Anterior cingulate cortex (tissue), 58 donors: Measurements from ENCODE around the gene CHM.
"Not testable (repeated sequence)": the region's sequence is repeated elsewhere in the genome, so short reads cannot be mapped to it uniquely, and the experiment has no call there.

Experiments used
- DNase-seq, 58 donors: peaks; one replicate each; lab custom pipeline; 2025; lab: John Stamatoyannopoulos, UW

The CHM gene, protein sequence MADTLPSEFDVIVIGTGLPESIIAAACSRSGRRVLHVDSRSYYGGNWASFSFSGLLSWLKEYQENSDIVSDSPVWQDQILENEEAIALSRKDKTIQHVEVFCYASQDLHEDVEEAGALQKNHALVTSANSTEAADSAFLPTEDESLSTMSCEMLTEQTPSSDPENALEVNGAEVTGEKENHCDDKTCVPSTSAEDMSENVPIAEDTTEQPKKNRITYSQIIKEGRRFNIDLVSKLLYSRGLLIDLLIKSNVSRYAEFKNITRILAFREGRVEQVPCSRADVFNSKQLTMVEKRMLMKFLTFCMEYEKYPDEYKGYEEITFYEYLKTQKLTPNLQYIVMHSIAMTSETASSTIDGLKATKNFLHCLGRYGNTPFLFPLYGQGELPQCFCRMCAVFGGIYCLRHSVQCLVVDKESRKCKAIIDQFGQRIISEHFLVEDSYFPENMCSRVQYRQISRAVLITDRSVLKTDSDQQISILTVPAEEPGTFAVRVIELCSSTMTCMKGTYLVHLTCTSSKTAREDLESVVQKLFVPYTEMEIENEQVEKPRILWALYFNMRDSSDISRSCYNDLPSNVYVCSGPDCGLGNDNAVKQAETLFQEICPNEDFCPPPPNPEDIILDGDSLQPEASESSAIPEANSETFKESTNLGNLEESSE

DNA sequence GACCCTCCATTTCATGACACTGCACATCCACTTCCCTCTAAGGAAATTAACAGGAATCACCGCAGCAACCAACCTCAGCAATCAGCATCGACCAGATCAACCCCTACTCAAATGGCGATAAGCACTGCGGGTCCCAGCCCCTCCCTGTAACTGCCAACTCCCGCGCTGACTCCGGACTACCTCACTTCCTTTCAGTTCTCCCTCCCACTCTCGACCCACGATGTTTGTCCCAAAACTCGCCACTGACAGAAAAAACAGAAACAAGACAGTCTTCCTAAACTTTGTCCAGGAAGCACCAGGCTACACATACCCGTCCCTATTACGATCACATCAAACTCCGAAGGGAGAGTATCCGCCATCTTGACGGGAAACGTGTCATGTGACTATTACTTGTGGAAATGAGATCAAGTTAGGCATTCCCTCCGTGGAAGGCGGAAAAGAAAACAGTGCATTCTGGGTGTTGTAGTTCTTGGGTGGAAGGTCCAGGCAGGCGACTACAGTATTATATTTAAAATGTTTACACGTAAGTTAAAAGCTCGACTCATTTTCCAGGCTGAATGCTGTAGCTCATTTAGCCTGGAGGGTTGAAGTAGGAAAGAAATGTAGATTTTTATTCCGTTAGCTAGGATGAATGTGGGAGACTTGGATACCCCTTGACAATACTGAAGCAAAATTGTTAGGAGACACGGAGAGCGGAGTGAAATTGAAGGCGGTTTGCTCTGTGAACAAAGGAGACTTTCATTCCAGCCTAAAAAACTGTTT is at the start of gene CHM:
CHM (minus strand) TSS at position 385 of the 762 bp plus-strand sequence; CDS start at position 359, 26 bp downstream.
- DNase-seq: no peak

DNA sequence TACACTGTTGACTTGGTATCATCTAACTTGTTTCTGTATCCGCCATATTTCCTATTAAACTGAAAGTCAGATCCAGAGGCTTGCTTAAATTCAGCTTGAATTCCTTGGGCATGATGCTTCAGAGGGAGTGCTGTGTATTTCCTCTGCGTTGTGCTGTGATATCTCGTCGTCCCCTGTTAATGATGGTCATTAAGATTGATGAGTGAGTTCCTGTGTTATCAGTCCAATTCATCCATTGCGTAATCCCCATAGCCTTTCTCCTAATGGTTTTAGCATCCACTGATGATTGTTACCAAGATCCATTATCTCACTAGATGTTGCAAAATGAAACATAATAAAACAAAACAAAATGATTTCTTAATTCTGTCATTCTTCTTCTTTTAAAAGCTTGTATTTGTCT is 31.3 kb upstream of the CHM start:
- DNase-seq: no peak

DNA sequence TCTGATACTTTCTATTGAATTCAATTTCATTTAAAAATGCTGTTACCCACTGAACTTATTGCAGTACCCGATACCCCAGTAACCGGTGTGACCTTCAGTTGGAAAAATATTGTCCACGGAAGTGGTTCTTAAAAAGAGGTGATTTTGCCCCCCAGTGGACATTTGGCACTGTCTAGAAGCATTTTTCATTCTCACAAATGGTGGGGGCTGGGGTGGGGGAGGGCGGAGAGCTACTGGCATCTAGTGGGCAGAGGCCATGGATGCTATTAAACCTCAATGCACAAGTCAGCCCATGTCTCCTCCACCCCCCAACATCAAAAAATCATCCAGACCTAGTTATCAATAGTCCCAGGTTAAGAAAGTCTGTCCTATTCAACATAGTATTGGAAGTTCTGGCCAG is 19.6 kb upstream of the CHM start:
- no peak for DNase-seq

DNA sequence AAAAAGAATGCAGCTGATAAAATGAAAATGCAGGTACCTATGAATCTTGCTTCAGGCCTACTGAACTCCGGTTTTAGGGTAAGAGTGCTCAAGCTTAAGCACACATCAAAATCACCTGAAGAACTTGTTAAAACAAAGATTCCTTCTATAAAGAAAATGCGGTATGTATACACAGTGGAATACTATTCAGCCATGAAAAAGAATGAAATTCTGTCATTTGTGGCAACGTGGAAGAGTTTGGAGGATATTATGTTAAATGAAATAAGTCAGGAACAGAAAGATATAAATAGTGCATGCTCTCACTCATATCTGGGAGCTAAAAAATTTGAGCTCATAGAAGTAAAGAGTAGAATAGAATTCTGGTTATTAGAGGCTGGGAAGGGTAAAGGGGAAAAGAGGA is 14.0 kb upstream of the CHM start:
- DNase-seq: no peak

DNA sequence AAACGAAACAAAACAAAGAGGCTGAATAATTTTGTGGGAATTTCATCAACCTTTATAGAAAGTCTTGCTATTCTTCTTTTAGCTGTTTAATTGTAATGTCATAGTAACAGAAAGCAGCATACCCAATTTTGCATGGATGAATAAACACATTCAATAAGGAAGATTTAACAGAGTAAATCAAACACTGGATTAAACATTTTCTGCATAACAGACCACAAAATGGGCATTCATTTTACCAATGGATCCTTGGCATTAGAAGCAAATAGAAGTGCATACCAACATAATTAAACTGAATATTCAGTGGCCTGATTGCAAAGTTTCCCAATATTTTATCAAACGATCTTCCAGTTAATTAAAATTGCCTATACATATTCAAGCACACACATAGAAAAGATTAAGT is 4.4 kb upstream of the CHM start:
- DNase-seq: no peak

DNA sequence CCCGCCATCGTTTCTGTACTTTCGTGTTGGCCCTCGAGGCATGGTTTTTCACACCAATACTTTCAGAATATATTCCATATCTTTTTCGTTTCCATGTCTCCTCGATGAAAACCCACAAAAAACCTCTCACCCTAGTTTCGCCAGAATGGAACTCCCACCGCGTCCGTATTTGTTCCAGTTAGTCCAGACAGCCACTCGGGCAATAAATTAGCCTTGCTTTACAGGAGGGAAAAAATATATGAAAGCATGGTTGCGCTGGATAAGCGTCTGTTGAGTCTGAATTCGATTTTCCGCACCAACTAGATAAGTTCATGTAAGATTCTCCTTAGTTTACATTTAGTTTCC is 550 bp upstream of the CHM start:
- no peak for DNase-seq

DNA sequence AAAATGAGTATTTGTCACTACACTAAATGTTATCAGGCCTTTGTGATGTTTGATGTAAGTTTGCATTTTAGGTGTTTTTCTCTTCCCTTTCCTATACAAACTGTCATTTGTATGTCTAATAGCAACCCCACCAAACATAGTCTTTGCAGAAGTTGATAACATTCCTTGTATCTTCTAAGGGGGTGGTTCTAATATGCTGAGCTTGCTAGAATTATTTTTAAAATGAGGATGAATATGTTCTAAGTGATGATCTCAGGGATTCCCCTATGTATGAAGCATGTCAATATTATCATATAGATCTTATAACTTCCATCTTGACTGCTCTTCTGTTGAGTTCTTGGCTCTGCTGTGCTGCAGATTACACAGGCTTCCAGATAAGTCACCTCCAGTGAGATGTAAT is 3.1 kb downstream of the CHM start:
- no peak for DNase-seq

DNA sequence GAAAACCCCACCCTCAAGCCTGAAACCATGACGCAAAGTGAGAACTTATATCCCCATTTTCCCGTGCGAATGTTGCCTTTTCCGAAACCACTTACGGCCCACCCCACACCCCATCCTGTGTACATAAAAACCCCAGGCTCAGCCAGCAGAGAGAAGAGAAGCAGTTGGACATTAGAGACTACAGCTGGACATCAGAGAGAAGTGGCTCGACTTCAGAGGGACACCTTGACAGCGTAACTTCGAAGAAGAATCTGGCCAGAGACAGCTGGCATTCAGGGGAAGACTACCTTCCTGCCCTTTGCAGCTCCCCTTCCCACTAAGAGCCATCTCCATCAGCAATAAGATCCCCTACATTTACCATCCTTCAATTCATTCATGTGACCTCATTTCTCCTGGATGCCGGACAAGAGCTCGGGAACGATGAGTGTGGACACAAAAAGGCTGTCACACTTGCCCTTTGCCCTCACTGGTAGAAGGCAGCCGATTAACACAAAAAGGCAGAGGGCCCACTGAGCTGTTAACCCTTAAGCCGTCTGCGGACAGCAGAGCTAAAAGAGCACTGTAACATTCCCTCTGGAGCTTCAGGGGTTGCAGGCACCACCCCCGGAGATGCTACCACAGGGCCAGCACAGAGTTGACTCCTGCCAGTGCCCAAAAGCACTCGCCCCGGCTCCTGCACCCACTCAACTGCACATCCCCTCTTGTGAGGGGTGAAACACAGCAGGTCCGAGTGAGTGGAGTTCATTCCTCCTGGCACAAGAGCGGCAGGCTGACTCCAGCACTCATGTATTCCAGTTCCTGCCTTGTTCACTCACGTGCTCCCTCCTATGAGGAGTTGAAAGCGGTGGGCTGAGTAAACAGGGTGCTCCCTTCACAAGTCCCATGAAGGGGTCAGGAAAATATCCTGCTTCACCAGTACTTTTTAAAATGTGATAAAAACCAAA is 7.5 kb downstream of the CHM start:
- DNase-seq: no peak

DNA sequence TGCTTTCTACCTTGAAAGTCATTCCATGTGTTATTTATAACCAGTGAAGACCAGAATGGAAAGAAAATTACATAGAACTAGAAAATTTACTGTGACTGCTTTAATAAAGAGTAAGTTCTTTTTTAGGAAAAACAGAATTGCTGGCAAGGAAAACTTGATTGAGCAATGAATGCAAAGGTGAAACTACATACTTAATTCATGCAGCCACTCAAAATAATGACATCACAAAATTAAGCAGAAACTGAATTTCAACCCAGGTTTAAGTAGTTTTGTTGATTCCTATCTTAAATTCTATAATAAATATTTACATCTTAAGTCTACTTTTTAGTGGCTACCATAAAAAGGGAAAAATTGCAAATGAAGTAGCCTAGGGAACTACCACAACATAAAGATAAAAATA is 14.0 kb downstream of the CHM start:
- DNase-seq: no peak

DNA sequence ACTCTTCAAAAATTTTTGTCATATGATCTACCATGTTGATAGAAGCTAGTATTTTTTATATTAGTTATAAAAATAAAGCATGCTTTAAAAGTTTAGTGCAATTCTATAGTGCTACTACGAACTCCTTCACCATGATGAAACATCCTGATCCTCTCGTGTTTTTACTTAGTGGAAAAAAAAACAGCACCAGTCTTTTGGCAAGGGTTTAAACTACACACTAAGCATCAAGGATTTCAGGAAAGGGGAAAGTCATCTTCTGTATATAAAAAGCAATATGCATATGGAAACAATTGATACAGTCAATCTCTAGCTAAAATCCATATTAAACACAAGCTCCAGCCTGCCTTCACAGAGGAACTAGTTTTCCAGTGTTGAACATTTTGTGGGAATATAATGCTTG is 18.7 kb downstream of the CHM start:
- no peak for DNase-seq

DNA sequence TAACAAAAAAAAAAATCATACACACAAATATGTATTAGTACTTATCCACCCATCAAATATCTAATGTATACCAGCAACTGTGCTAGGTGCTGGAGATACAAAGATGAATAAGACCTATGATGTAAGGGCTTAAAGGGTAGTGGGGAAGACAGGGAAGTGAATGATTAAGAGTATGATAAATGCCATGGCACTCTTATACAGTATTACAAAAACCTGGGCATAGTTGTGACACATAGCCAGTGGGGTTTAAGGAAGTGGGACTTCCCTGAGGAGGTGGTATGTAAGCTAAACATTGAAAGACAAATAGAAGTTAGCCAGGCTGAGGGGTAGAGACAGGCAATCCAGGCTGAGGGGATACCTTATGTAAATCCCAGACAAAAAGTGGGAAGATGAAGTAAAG is 23.5 kb downstream of the CHM start:
- DNase-seq: no peak

DNA sequence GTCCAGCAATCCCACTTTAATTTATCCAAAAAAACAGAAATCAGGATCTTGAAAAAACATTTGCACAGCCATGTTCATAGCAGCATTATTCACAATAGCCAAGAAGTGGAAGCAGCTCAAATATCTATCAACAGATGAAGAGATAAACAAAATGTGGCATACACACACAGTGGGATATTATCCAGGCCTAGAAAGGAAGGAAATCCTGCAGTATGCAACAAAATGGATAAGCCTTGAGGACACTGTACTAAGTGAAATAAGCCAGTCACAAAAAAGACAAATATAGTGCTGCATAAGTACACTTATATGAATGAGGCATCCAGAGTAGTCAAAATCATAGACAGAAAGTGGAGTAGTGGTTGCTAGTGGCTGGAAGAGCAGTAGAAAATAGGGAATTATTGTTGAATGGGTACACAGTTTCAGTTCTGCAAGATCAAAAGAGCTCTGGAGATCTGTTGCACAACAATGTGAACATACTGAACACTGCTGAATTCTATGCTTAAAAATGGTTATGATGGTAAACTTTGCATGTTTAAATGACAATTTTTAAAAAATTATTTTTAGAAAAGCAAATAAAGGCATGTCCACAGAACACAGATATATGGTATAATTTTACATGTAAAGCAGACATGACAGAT is 25.6 kb downstream of the CHM start:
- DNase-seq: no peak

DNA sequence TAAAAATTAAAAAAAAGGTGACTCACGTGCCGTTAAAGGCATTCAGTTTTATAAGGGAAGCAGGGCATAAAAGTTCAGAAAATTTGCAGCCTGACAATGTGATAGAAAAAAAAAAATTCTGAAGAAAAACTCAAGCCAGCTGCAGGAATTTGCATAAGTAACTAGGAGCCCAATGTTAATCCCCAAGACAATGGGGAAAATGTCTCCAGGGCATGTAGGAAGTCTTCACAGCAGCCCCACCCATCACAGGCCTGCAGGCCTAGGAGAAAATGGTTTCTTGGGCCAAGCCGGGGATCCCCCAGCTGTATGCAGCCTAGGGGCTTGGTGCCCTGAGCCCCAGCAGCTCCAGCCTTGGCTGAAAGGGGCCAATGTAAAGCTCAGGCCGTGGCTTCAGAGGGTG is 31.2 kb downstream of the CHM start:
- DNase-seq: no peak

DNA sequence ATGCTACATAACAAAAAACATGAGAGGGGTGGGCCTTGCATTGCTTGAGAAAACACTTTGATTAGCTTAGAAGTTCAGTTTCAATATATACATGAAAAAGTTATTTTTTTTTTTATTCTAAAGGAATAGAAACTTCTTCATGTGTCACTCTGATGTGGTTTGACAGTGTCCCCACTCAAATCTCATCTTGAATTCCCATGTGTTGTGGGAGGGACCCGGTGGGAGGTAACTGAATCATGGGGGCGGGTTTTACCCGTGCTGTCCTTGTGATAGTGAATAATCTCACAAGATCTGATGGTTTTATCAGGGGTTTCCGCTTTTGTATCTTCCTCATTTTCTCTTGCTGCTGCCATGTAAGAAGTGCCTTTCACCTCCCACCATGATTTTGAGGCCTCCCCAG is 32.4 kb downstream of the CHM start:
- DNase-seq: not testable (repeated sequence)

DNA sequence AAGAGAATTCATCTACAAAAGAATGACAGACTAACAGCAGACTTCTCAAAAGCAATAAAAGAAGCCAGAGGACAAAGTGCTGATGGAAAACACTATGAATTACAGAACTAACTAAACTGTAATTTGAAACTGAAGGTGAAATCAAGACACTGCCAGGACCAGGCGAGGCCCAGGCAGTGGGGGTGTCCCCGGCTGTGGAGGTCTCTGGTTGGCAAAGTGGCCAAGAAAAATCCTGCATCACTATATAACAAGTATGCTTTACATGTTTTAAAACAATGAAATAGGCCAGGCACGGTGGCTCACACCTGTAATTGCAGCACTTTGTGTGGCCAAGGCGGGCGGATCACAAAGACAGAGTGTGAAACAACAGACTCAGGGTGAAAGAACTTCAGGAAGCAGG is 32.9 kb downstream of the CHM start:
- no peak for DNase-seq

DNA sequence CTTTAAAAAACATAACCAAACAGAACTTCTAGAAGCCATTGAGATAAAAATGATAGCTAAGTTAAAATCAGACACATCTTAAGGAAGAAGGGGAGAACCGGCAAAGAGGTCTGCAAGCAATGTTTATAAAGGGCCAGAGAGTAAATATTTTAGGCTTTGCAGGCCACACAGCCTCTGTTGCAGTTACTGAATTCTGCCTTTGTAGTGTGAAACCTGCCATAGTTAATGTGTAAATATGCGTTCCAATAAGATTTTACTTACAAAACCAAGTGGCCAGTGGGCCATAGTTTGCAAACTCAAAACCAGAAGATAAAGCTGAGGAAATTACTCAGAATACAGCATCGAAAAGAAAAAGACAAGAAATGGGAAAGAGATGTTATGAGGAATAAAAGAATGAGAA is 33.6 kb downstream of the CHM start:
- no peak for DNase-seq

DNA sequence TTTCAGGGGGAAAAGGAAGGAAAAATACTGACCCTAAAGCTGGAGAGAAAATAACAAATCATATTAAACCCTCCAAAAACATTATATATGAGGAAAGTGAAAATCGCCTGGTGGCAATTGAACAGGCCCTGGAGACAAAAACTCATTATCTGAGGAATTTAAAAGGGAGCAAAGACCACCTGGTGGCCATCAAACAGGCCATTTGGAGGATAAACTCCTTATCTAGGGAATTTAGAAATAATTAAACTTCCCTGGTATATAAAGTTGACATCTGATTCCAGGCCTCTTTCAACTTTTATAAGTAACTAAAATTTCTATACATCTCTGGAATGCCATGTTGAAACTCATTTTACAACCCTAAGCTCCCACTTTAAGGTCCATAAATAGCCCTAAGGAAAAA is 35.2 kb downstream of the CHM start:
- no peak for DNase-seq

DNA sequence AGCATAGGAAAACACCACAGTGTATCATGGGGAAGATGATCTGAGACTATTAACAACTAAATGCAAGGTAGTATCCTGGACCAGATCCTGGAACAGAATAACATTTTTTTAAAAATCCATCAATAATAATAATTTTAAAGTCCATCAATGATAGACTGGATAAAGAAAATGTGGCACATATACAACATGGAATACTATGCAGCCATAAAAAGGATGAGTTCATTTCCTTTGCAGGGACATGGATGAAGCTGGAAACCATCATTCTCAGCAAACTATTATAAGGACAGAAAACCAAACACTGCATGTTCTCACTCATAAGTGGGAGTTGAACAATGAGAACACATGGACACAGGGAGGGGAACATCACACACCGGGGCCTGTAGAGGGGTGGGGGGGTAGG is 37.6 kb downstream of the CHM start:
- not testable (repeated sequence) for DNase-seq

DNA sequence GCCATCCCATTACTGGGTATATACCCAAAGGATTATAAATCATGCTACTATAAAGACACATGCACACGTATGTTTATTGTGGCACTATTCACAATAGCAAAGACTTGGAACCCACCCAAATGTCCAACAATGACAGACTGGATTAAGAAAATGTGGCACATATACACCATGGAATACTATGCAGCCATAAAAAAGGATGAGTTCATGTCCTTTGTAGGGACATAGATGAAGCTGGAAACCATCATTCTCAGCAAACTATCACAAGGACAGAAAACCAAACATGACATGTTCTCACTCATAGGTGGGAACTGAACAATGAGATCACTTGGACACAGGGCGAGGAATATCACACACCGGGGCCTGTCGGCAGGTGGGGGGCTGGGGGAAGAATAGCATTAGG is 39.5 kb downstream of the CHM start:
- not testable (repeated sequence) for DNase-seq
